Measurements from ENCODE around the gene HS6ST3.
A peak's percentile ranks its signal among the peaks of the same experiment; 100 is the strongest.

The HS6ST3 gene

GRCh38 chr13:96821971-96822370, 732.1 kb downstream of the HS6ST3 start:
- TF ChIP-seq CTBP1 (IDR thresholded peaks at IDR 0.05; ENCODE audit: borderline replicate concordance) (no peak), SUZ12 (IDR thresholded peaks at IDR 0.05) (no peak), FOXK2 (IDR thresholded peaks at IDR 0.05) (no peak), L3MBTL2 (conservative IDR thresholded peaks at IDR 0.05) (no peak), FOXM1 (IDR thresholded peaks at IDR 0.05; ENCODE audit: borderline replicate concordance) (no peak), TARDBP (IDR thresholded peaks at IDR 0.05) (no peak), ARNT (IDR thresholded peaks at IDR 0.05) (no peak), BHLHE40 (IDR thresholded peaks at IDR 0.05; ENCODE audit: borderline replicate concordance) (no peak), FOXA1 (IDR thresholded peaks at IDR 0.05) (no peak), LEF1 (IDR thresholded peaks at IDR 0.05; ENCODE audit: borderline replicate concordance) (no peak), ELF4 (IDR thresholded peaks at IDR 0.05) (no peak), NFRKB (IDR thresholded peaks at IDR 0.05) (no peak), SP1 (IDR thresholded peaks at IDR 0.05) (no peak), PKNOX1 (IDR thresholded peaks at IDR 0.05) (no peak), ZNF384 (IDR thresholded peaks at IDR 0.05) (no peak), HDGF (IDR thresholded peaks at IDR 0.05; ENCODE audit: borderline replicate concordance) (no peak)
- POLR2A ChIA-PET, result no interaction called here
- no peak for DNase-seq (ENCODE audit: extremely low spot score)
- CTCF ChIA-PET, result no interaction called here

- TF ChIP-seq LEF1 (IDR thresholded peaks at IDR 0.05; ENCODE audit: borderline replicate concordance) (no peak), FOXK2 (IDR thresholded peaks at IDR 0.05) (no peak), L3MBTL2 (conservative IDR thresholded peaks at IDR 0.05) (no peak), SUZ12 (IDR thresholded peaks at IDR 0.05) (no peak), HDGF (IDR thresholded peaks at IDR 0.05; ENCODE audit: borderline replicate concordance) (no peak), BHLHE40 (IDR thresholded peaks at IDR 0.05; ENCODE audit: borderline replicate concordance) (no peak), CTBP1 (IDR thresholded peaks at IDR 0.05; ENCODE audit: borderline replicate concordance) (no peak), NFRKB (IDR thresholded peaks at IDR 0.05) (no peak), FOXM1 (IDR thresholded peaks at IDR 0.05; ENCODE audit: borderline replicate concordance) (no peak)
- ChIA-PET POLR2A (no interaction called here), CTCF (no interaction called here)
- peak; percentile 32 for DNase-seq (ENCODE audit: extremely low spot score)
Measured at GRCh38 chr13:96822895-96823294, 733.0 kb downstream of the HS6ST3 start.

GRCh38 chr13:96824140-96824539, 734.2 kb downstream of the HS6ST3 start:
- DNase-seq (ENCODE audit: extremely low spot score), result no peak
- TF ChIP-seq FOXM1 (IDR thresholded peaks at IDR 0.05; ENCODE audit: borderline replicate concordance) (no peak), ELF4 (IDR thresholded peaks at IDR 0.05) (no peak), TARDBP (IDR thresholded peaks at IDR 0.05) (no peak), ZNF384 (IDR thresholded peaks at IDR 0.05) (no peak), SUZ12 (IDR thresholded peaks at IDR 0.05) (no peak), SP1 (IDR thresholded peaks at IDR 0.05) (no peak), FOXK2 (IDR thresholded peaks at IDR 0.05) (no peak), CTBP1 (IDR thresholded peaks at IDR 0.05; ENCODE audit: borderline replicate concordance) (no peak), HDGF (IDR thresholded peaks at IDR 0.05; ENCODE audit: borderline replicate concordance) (no peak), NFRKB (IDR thresholded peaks at IDR 0.05) (no peak), PKNOX1 (IDR thresholded peaks at IDR 0.05) (no peak), LEF1 (IDR thresholded peaks at IDR 0.05; ENCODE audit: borderline replicate concordance) (no peak), ARNT (IDR thresholded peaks at IDR 0.05) (no peak), FOXA1 (IDR thresholded peaks at IDR 0.05) (no peak), L3MBTL2 (conservative IDR thresholded peaks at IDR 0.05) (no peak), BHLHE40 (IDR thresholded peaks at IDR 0.05; ENCODE audit: borderline replicate concordance) (no peak)
- ChIA-PET CTCF (no interaction called here), POLR2A (no interaction called here)

GRCh38 chr13:96825653-96826052, 735.7 kb downstream of the HS6ST3 start:
- ChIA-PET POLR2A (no interaction called here), CTCF (interaction anchor here (0.7 kb wide), 1 partner anchor 132 kb away, joined by 3 read pairs; no protein-coding TSS in a partner anchor)
- TF ChIP-seq PKNOX1 (IDR thresholded peaks at IDR 0.05) (no peak), TARDBP (IDR thresholded peaks at IDR 0.05) (no peak)
- no peak for DNase-seq (ENCODE audit: extremely low spot score)

GRCh38 chr13:96834626-96835025, 744.7 kb downstream of the HS6ST3 start:
- CTCF ChIA-PET, result no interaction called here
- POLR2A ChIA-PET, result no interaction called here
- no peak for TF ChIP-seq BHLHE40 (IDR thresholded peaks at IDR 0.05; ENCODE audit: borderline replicate concordance)
- TF ChIP-seq NFRKB (IDR thresholded peaks at IDR 0.05), result no peak
- TF ChIP-seq SUZ12 (IDR thresholded peaks at IDR 0.05), result no peak
- TF ChIP-seq ELF4 (IDR thresholded peaks at IDR 0.05), result no peak
- no peak for TF ChIP-seq ZNF384 (IDR thresholded peaks at IDR 0.05)
- TF ChIP-seq HDGF (IDR thresholded peaks at IDR 0.05; ENCODE audit: borderline replicate concordance), result no peak
- TF ChIP-seq L3MBTL2 (conservative IDR thresholded peaks at IDR 0.05), result no peak
- TF ChIP-seq FOXA1 (IDR thresholded peaks at IDR 0.05), result no peak
- TF ChIP-seq SP1 (IDR thresholded peaks at IDR 0.05), result no peak
- TF ChIP-seq CTBP1 (IDR thresholded peaks at IDR 0.05; ENCODE audit: borderline replicate concordance), result no peak
- TF ChIP-seq PKNOX1 (IDR thresholded peaks at IDR 0.05), result no peak
- TF ChIP-seq ARNT (IDR thresholded peaks at IDR 0.05), result no peak
- no peak for TF ChIP-seq FOXK2 (IDR thresholded peaks at IDR 0.05)
- TF ChIP-seq FOXM1 (IDR thresholded peaks at IDR 0.05; ENCODE audit: borderline replicate concordance), result no peak
- TF ChIP-seq TARDBP (IDR thresholded peaks at IDR 0.05), result no peak
- TF ChIP-seq LEF1 (IDR thresholded peaks at IDR 0.05; ENCODE audit: borderline replicate concordance), result no peak
- no peak for DNase-seq (ENCODE audit: extremely low spot score)

- CTCF ChIA-PET, result no interaction called here
- DNase-seq (ENCODE audit: extremely low spot score), result no peak
- TF ChIP-seq BHLHE40 (IDR thresholded peaks at IDR 0.05; ENCODE audit: borderline replicate concordance) (no peak), LEF1 (IDR thresholded peaks at IDR 0.05; ENCODE audit: borderline replicate concordance) (no peak), TARDBP (IDR thresholded peaks at IDR 0.05) (no peak), FOXA1 (IDR thresholded peaks at IDR 0.05) (no peak), CTBP1 (IDR thresholded peaks at IDR 0.05; ENCODE audit: borderline replicate concordance) (no peak), NFRKB (IDR thresholded peaks at IDR 0.05) (no peak), ARNT (IDR thresholded peaks at IDR 0.05) (no peak), FOXM1 (IDR thresholded peaks at IDR 0.05; ENCODE audit: borderline replicate concordance) (no peak)
- POLR2A ChIA-PET, result no interaction called here
Measured at GRCh38 chr13:96835546-96835945, 745.6 kb downstream of the HS6ST3 start.

All from HEK293T (cell line).